Measurements from ENCODE around the gene RAMP1.

The RAMP1 gene

DNA sequence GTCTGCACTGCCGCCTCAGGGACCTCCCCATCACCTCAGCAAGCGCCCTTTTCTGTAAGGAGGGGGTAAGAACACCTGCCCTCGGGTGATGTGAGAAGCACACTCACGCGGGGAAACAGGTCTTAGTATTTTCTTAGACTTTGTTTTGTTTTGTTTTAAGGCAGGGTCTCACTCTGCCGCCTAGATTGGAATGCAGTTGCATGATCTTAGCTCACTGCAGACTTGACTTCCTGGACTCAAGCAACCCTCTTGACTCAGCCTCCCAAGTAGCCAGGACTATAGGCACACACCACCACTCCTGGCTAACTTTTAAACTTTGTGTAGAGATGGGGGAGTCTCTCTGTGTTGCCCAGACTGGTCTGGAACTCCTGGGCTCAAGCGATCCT lies 37.1 kb downstream of the RAMP1 start:
- no peak for DNase-seq

DNA sequence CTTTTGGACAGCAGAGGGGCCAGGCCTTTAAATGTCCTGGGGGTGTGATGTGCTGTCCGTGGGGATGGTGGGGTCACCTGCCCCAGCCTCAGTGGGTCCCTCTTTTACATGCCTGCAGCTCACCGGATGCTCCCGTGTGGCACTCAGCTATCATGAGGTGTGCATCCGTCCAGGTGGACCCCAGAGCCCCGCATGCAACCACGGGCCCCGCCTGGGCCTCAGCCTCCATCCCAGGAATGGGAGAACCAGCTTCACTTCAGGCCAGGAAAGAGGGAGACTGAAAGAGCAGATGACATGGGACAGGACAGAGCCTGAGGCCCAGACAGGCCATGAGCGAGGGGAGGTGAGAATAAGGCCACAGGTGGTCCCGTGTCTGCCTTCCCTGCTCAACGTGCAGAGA lies 37.5 kb downstream of the RAMP1 start:
- DNase-seq = no peak

DNA sequence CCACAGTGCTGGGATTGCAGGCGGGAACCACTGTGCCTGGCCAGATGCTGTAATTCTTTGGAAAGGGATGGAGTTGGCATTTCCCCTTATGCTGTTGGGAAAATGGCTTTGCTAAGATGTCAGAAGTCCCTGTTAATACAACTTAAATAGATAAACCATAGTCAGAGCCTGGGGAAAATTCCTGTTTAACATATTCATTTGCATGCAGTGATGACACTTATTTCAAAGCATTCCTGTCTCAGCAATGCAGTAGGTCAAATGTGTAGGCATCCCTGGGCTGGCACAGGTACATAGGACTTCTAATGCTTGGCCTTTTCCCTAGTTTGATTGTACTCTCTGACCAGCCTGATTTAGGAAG lies 38.6 kb downstream of the RAMP1 start:
- no peak for DNase-seq

DNA sequence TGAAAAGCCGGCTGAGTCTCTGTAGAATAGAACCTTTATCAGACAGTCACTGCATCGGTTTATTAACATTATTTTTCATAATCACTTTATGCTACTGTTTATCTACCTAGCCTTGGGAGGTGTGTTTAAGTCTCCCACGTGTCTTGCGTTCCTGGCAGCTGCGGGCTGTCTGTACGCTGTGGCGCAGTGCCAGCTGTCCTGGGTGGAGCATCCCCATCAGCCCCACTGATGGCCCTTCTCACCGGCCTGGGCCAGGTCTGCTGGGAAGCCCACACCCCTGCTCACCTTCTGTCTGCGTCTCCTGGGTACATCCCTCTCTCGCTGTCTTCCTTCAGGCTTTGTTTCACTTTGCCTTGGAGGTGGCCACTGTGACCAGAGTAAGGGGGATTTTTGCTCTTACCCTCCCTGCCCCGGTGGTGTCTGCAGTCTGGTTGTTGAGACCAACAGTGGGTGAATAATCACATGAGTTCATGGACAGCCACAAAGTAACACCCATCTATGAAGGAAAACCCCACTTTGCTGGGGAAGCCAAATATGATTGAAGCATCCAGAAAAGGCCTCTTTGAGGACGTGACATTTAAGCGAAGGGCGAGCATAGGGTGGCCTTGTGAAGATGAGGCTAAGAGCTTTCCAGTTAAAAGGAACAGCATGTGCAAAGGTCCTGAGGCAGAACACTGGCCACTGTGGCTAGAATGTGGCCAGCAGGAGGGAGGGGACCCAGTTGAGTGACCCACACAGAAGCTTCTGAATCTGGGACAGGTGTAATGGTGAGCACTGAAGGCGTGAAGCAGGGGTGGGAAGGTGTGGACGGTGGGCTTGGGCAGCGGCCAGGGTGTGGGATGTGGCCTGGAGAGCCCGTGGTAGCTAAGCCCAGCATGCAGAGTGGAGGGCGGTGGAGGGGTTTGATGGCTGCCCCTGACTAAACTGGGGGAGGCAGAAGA lies 41.7 kb downstream of the RAMP1 start:
- no peak for DNase-seq

DNA sequence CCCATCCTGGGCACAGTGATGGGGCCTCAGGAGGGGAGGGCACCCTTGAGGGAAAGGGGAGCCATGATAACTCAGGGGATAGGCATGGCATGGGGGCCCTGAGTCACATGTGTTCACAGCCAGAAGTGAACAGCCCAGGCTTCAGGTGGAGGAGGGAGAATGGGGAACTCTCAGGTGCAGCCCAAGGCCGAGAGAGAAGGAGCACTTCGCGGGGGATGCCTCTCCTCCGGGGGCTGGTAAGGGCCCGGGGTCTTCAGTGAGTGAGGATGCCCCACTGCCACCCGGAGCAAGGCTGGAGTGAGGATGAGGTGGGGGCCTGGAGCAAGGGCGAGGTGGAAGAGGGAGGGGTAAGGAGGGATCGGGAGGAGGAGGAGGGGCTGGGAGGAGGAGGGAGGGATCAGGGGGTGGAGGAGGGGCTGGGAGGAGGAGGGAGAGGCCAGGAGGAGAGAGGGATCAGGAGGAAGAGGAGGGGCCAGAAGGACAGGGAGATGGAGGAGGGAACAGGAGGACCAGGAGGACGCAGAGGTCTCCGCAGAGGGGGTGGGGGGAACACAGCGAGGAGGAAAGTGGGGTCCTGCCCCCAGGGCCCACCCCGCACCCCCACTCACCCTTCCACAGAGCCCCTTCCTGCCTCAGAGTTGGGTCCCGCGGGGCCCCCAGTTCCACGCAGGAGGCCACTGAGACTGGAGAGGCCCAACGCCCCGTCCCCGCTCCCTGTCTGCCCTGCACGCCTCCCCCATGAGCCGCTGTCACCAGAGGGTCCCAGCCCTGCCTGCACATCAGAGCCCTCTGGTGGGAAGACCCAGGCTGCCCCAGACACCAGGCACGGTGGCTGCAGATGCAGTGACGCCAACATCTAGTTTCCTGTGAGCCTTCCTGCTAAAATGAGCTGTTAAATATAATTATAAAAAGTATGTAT lies 42.8 kb downstream of the RAMP1 start:
- no peak for DNase-seq

DNA sequence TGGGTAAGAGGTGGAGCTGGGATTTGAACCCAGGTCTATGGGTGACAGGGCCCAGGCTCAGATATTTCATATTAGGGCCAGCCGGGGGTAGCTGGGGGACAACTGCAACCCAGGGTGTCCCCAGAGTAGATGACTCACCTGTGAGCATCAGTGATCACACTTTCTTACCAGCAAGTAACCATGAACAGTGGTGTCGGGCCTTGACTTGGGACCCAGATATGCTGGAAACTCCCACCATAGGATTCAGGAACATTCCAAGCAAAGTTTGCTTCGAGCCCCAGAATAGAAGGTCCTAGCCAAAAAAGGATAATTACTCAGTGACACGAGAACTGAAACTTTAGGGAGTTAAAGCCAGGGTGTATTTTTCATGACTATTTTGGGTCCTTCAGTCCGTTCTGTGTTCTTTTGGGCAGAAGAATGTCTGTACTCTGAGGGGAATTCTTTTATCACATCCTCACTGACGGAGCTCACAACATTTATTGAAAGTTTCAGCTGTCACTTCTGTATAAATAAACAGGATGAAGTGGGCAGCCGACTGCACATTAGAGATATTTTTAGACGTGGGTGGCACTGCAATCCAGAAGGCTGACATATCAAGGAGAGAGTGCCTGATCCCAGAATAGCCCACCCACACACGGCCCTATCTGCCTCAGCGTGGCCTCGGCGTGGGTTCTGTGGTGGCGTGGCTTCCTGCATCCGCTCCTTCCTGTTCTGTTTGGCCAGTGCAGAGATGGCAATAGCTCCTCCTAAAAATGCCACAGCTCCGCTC lies 45.6 kb downstream of the RAMP1 start:
- no peak for DNase-seq

DNA sequence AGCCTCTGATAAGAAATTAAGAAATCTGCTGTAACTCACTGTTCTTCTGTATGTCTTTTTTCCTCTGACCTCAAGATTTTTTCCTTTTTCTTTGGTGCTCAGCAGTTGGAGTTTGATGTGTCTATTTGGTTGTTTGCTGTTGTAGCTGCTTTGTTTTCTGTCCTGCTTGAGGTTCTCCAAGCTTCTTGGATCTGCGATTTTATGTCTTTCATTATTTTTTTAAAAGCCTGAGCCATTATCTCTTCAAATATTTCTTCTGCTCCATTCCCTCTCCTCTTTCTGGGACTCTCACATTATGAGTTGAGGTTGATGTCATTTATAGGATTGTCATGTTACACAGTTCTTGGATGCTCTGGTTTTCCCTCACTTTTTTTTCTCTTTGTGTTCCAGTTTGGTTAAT lies 47.7 kb downstream of the RAMP1 start:
- no peak for DNase-seq

DNA sequence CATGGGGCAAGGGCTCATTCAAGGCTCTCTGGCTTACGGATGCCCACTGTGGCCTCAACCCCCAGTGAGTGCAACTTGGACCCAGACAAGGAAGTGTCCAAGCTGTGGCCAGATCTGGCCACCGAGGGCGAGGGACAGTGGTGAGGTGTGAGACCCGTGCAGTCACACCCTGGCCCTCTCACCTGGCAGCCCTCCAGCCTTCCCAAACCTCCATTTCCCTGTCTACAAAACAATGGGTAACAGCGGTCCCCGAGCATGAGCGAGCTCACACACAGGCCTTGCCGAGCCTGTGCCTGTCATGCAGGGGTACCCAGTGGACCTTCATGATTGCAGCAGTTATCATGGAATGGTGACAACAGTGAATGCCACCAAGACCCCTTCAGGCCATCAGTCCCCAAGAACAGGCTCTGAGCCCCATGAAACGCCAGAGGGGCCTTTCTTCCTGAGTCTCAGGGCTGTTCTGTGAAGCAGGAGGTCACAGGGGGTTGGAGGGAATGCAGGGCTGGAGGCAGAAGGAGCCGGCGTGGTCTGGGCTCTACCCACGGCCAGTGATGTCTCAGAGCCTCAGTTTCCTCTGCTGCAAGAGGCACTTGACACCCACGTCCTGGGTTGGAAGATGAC lies 49.8 kb downstream of the RAMP1 start:
- DNase-seq = no peak

DNA sequence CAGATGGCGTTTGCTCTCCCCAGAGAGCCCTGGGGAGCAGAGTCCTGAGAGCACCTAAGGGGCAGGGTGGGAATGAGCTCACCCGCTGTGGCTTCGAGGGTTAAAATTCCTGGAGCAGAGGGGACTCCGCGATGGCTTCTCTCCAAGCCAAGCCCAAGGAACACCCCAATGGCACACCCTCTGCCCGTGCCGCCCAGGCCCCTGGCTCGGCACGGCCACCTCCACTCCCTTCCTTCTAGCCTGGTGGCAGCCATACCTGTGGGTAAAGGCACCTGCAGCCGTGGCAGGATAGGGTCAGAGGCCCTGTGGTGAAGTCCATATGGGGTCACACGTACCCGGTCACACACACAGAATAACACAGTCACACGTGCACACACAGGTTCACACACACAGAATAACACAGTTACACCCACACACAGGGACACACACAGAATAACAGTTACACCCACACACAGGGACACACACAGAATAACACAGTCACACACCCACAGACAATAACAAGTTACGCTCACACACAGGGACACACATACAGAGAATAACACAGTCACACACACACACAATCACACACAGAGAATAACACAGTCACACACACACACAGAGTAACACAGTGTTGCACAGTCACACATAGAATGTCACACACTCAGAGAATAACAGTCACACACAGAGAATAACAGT lies 50.5 kb downstream of the RAMP1 start:
- no peak for DNase-seq

DNA sequence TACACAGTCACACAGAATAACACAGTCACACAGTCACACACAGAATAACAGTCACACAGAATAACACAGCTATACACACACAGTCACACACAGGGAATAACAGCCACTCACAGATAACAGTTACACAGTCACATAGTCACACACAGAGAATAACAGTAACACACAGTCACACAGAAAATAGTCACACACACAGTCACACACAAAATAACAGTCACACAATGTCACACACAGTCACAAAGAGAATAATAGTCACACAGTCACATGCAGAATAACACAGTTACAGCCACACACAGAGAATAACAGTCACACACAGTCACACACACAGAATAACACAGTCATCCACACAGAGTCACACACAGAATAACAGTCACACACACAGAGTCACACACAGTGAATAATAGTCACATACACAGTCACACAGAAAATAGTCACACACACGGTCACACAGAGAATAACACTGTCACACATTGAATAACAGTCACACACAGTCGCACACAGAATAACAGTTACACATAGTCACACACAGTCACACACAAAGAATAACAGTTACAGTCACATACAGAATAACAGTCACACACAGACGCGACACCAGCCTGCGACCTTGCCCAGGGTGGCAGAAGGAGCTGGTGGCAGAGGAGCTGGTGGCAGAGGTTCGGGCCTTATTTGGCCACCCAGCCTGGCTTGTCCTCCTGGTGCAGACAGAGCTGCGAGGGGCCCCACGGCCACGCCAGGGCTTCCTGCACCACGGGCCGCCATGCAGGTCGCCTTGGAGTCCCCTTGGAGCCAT lies 51.3 kb downstream of the RAMP1 start:
- no peak for DNase-seq

DNA sequence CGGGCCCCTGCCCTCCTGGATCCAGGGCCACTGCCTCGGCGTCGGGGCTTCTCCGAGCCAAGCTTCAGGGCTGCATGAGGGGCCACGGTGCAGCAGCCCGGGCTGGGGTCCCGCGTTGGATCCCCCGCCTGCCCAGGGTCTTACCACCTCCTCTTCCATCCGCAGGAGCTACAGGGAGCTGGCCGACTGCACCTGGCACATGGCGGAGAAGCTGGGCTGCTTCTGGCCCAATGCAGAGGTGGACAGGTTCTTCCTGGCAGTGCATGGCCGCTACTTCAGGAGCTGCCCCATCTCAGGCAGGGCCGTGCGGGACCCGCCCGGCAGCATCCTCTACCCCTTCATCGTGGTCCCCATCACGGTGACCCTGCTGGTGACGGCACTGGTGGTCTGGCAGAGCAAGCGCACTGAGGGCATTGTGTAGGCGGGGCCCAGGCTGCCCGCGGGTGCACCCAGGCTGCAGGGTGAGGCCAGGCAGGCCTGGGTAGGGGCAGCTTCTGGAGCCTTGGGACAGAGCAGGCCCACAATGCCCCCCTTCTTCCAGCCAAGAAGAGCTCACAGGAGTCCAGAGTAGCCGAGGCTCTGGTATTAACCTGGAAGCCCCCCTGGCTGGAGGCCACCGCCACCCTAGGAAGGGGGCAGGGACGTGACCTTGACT lies 52.1 kb downstream of the RAMP1 start:
- DNase-seq = no peak

DNA sequence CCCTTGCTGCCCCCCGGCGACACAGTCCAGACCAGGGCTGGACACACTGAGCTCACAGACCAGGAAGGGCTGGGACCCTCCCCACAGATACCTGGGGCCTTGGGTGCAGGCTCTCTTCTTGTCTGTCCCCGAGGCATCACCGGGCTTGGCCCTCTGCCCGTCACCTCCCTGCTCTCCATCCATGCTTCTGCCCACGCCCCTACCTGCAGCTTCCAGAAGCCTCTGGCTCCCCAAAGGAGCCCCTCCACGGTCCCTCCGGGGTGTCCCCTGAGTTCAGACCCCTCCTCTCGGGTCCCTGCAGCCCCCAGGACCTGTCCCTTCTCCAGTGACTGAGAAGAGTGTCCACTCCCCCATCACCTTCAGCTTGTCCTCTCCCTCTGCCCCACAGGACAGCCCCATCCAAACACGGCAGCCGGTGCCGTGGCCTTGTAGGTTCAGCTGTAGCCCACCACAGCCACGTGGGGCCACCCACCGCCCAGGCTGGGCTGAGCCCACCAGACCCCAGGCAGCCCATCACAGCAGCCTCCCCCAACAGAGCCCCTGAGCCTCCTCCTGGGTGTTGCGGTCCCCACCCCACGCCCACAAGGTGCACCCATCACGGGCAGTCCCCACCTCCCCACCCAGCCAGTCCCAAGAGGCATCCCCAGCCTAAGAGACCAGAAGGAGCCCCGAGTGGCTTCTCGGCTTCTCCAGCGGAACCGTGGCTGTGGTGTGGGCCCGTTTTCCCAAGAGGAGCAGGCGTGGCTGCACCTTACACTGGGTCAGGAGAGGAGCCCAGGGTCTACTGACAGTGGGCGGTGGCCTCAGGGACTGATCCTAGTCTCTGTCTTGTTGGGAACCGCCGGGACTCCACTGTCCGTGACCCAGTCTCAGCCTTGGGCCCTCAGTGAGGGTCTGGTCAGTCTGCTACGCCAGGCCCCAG lies 53.1 kb downstream of the RAMP1 start:
- DNase-seq = no peak

DNA sequence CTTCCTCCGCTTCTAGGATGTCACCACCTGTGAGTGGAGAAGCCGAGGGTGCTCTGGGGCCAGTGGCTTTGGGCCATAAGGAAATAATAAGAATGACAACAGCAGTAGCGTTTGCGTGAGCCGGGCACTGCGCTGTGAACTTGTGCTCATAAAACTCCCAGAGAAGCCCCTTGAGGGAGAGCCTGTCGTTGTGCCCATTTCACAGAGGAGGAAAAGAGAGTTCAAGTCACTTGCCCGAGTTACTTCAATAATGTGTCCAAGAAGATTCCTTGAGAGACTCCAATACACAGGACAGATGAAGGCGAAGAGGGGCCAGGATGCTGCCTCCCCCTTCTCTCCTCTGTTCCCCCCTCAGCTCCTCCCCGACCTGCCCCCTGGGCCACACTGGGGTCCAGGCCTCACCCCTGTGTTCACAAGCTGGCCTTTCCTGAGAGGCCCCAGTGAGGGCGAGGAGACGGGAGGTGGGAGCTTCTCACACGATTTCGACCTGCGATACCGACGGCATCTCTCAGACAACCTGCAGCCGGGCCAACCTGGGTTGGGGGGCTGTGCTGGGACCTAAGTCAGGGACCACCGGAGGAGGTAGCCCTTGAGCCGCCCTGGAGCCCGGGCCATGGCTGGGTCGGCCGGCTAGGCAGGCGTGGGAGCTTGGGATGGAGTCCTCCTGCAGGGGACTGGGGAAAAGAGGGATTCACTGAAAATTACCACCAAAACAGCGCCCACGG lies 53.9 kb downstream of the RAMP1 start:
- DNase-seq = no peak

DNA sequence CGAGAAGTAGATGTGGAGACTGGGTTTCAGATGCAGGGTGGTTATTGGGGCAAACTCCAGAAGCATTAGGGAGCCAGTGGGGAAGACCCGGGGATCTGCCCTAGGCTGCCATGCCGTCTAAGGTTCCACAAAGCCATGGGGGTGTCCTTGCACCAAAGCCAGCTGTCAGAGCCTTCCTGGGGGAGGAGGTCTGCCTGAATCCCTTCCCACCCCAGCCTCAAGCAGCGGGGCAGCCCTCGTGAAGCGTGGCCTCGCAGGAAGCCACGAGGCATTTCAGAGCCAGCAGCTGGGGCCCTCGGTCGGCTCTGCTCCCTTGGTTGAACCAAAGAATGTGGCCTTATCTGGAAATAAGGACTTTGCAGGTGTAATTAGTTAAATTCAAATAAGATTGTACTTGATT lies 56.2 kb downstream of the RAMP1 start:
- DNase-seq = no peak

DNA sequence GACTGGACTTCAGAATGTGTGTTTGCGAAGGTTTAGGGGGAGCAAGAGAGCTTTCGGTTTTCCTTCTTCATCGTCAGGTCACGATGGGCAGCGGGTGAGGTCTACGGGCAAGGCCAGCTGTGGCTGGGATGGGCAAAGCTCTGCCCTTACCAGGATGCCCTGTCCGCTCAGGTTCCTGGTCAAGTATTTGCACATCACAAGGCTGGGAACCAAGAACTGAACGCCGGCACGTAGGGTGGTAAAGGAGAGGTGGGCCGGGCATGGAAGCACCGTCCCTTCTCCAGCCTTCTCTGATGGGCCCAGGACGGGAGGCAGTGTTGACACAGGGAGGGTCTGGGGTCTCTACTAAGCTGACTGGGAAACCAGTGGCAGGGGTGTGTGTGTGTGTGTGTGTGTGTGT lies 56.9 kb downstream of the RAMP1 start:
- no peak for DNase-seq

DNA sequence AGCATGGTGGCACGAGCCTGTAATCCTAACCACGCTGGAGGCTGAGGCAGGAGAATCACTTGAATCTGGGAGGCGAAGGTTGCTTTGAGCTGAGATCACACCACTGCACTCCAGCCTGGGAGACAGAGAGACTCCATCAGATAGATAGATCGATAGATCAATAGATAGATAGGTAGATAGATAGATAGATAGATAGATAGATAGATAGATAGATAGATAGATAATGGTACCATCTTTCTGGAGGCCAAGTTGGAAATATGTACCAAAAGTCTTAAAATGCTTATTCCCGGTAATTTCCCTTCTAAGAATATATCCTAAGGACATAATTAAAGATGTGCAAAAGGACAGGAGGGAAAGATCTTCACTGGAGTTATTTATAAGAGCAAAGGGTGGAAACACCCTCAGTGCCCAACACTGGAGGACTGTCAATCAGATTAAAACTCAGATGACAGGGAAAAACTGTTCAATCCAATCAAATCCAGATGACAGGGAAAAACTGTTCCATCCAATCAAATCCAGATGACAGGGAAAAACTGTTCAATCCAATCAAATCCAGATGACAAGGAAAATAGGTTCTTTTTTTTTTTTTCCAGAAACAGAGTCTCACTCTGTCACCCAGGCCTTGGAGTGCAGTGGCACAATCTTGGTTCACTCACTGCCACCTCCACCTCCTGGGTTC lies 58.4 kb downstream of the RAMP1 start:
- no peak for DNase-seq

DNA sequence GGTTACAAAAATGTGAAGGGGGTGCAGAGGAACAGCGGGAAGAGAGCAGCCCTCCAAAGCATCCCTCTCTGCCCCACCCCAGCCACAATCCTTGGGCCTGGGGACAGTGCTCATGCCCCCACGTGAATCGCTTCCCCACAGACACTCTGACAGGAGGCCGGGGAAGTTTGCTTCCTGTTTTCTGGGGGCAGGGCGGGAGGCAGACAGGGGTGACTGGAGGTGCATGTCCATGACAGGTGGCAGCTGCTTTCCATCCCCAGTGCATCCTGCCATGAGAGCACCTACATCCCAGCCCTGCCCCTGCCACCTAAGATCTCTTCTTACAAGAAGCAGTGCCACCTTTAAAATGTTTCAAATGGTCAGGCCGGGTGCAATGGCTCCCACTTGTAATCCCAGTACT lies 60.2 kb downstream of the RAMP1 start:
- no peak for DNase-seq

DNA sequence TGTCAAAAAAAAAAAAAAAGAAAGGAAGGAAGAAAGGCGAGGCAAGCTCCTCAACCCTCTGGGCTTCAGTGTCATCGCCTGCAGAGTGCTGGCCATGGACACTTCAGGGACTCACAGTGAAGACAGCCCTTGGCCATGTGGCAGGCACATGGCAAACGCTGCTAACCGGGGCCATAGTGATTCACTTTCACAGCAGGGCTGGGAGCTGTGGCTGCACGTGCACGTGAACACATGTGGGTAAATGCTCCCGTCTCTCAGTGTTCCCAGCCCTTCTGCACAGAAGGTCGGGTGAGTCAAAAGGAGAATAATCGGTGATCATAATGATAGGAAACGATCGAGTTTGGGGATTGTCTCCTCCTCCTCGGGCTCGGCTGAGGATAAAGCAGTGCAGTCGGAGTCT lies 61.2 kb downstream of the RAMP1 start:
- no peak for DNase-seq
